GM19452 (cell line): ENCODE results near the gene TXNDC16.
"Not testable (repeated sequence)": the region's sequence is repeated elsewhere in the genome, so short reads cannot be mapped to it uniquely, and the experiment has no call there.

Source experiments
- ATAC-seq: cut with Tn5 transposase; IDR thresholded peaks from one replicate; pipeline ENCODE4 v1.9.1; 2021; ENCODE audit not compliant: unreplicated experiment

TXNDC16 gene

DNA sequence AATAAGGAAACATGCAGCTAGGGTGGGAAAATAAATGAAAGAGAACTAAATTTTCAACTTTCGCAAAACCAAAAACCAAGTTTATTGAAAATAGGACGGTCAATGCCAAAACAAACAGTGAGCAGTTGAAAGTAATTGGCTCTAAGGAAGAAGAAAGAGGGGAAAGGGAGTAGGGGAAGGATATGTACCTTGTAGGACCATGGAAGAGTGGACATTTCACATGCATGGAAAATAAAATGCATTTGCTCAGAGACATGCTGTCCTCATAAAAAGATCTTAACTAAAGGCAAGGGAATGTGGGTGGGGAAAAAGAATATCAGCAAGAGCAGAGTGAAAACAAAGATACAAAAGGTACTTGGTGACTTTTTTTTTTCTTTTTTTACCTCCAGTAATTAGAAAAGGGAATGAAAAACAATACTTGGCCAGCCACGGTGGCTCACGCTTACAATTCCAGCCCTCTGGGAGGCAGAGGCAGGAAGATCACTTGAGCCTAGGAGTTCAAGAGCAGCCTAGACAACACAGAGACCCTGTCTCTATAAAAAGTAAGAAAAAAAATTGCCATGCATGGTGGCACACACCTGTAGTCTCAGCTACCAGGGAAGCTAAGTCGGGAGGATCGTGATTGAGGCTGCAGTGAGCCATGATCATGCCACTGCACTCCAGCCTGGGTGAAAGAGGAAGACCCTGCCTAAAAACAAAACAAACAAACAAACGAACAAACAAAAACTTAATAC is 6.6 kb downstream of the TXNDC16 start:
- no peak for ATAC-seq

DNA sequence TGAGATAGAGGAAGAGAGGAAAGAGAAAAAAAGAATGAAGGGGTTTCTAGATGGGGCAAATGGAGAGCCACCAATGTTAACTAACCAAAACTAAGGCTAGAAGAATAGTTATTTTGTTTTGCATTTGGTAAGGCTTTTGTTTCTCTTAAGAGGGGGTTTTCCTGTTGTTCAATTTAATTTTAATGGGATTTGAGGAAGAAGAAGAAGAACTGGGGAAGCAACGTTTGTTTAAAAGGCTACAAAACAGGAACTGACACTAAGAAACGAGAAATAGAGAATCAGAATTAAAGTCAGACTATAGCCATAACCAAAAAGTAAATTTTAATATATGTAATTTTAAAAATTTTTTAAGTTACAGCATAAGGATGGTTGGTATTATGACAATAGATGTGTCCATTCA is 13.7 kb downstream of the TXNDC16 start:
- ATAC-seq = no peak

GRCh38 chr14:52536269-52536668 is 16.0 kb downstream of the TXNDC16 start:
- no peak for ATAC-seq

DNA sequence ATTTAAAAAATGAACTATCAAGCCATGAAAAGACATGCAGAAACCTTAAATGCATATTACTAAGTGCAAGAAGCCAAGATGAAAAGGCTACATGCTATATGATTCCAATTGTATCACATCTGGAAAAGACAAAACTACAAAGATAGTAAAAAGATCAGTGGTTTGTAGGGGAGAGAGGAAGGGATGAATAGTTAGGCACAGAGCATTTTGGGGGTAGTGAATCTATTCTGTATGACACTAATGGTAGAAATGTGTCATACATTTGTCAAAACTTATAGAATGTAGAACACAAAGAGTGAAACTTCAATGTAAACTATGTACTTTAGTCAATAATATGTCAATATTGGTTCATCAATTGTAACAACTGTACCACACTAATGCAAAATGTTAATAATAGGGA is 20.8 kb downstream of the TXNDC16 start:
- no peak for ATAC-seq

DNA sequence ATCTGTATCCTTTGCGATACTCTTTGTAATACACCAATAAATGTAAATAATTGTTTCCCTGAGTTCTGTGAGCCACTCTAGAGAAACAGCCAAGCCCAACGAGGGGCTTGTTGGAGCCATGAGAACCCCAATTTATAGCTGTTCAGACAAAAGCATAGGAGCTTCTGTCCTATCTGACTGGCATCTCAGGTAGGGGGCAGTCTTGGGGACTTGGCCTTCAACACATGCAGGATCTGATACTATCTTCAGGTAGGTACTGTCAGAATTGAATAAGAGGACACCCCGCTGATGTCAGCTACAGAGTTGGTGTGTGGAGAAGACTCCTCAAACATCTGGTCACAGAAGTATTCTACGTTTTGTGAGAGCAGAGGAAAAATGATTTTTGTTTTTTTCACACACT is 25.3 kb downstream of the TXNDC16 start:
- no peak for ATAC-seq

- no peak for ATAC-seq
Observed at GRCh38 chr14:52522581-52523345, 29.5 kb downstream of the TXNDC16 start.

DNA sequence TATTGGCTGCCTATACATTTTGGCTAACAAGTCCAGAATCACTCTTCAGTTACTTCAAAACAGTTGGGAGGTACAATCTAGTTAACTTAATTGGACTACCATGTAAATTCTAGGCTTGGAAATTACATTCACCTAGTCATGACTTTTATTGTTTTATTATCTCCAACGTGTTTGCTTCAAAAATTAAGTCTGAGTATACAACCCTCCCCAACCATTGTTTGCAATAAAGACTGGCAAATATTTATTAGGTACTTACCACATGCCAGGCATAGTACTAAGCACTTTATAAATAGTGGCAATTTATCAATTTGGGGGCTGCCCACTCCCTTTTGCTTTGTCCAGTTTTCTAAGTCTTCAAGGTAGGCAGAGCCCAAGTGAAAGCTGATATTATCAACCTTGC is 30.3 kb downstream of the TXNDC16 start:
- ATAC-seq = no peak

GRCh38 chr14:52514046-52514811 is 38.1 kb downstream of the TXNDC16 start:
- no peak for ATAC-seq

GRCh38 chr14:52513249-52513648 is 39.1 kb downstream of the TXNDC16 start:
- no peak for ATAC-seq

DNA sequence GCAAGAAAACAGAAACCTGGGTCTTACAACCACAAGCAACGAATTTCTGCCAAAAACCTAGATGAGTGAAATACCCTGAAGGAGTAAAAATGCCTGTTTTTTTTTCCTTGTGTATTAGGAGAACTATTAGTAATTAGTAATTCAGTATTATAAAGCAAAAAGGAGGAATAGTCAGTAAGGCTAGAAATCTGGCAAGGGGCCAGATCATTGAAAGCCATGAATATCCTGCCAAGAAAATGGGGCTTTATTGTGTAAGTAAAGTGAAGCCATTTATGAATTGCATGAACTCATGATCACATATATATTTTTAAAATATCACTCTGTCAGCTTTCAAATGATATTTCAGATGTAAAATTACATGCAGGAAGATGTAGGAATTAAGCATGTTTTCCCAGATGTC is 57.9 kb downstream of the TXNDC16 start:
- no peak for ATAC-seq

- ATAC-seq = no peak
Observed at GRCh38 chr14:52485350-52485960, 66.8 kb downstream of the TXNDC16 start.

GRCh38 chr14:52481864-52482263 is 70.4 kb downstream of the TXNDC16 start:
- ATAC-seq = no peak

- ATAC-seq = no peak
Observed at GRCh38 chr14:52473557-52473956, 78.7 kb downstream of the TXNDC16 start.

- no peak for ATAC-seq
Observed at GRCh38 chr14:52472728-52473127, 79.6 kb downstream of the TXNDC16 start.

DNA sequence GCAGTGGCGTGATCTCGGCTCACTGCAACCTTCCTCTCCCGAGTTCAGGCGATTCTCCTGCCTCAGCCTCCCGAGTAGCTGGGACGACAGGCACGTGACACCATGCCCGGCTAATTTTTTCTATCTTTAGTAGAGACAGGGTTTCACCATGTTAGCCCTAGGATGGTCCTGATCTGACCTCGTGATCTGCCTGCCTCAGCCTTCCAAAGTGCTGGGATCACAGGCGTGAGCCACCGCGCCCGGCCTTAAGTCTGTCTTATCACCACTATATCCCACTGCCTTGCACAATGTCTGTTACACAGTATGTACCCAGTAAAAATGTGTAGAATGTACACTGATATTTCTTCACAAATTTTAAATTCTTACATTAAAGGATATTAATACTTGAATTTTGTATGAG is 80.1 kb downstream of the TXNDC16 start:
- not testable (repeated sequence) for ATAC-seq

DNA sequence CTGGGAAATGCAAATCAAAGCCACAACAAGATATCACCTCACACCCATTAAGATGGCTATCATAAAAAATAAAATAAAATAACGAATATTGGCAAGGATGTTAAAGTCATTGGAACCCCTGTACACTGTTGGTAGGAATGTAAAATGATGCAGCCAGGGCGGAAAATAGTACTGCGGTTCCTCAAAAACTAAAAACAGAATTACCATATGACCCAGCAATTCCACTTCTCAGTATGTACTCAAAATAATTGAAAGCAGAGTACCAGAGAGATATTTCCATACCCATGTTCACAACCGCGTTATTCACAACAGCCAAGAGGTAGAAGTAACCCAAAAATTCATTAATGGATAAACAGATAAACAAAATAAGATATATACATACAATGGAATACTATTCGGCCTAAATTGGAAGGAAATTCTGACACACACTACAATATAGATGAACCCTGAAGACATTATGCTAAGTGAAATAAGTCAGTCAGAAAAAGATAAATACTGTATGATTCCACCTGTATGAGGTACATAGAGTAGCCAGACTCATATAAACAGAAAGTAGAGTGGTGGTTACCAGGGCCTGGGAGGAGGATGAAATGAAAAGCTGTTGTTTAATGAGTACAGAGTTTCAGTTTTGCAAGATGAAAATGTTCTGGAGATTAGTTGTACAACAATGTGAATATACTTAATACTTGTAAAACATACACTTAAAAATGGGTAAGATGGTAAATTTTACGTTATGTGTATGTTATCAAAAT is 84.6 kb downstream of the TXNDC16 start:
- ATAC-seq = no peak

DNA sequence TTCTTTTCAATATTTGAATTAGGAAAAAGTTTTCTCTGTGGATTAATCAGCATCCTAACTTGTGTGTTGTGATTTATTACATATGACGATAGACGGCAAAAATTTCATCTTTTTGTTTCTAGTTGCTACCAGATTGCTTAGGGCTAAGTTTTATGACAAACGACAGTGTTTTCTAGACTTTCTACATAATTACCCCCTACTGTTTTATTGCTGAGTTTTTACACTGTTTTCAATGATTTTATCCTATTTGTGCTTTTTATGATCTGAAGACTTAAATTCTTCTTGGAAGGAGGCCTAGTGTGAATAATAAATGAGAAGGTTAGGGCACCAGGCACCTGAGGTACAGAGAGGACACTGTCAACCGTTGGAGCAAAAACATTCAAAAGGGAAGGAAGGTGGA is 88.1 kb downstream of the TXNDC16 start:
- no peak for ATAC-seq

DNA sequence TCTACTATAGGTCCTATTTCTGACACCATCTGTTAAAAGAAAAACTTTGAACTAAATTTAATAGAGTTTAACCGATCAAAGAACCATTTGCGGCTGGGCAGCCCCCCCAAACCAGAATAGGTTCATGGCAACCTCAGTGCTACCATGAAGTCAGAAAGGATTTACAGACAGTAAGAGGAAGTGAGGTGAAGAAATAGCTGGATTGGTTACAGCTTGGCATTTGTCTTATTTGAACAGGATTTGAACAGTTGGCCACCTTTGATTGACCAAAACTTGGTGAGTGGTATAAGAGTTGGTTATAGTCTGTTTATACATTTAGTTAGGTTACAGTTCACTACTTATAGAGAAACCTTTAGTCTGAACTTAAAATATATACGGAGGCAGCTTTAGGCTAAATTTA is 88.9 kb downstream of the TXNDC16 start:
- ATAC-seq = no peak

DNA sequence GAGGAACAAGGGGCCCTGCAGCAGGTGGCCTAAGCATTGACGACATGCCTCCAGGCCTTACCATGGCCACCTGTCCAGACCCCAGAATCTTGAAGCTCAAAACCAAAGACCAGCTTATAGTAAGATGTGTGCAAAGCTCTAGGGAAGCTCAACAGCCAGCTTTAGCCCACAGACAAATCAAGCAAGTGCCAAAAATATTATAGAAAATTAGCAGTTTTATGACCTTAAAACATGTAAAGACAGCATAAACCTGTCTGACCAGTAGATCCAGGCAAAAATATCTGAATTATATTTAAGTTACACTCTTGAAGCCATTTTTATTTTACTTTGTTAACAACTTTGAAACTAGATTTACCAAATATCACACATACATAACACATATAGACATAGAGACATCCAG is 90.6 kb downstream of the TXNDC16 start:
- no peak for ATAC-seq

DNA sequence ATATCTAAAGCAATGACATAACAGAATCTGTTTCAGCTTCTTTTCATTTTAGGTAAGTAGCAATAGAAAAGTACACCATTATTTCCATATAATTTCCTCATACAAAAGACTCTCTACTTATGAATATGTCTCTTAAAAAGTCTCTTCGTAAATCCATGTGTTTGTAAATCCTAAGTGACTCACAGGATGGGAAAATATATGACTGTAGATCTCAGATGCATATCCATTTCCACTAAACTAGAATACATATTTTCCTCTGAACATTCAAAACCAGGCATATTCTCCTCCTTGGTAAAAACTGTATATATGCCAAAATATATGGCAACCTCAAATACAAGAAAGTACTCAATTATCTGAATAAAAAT is 93.6 kb downstream of the TXNDC16 start:
- ATAC-seq = no peak

- ATAC-seq = no peak
Observed at GRCh38 chr14:52457411-52457810, 94.9 kb downstream of the TXNDC16 start.
